HG03139 (cell line): ENCODE results near the gene GJB5.
"Not testable (repeated sequence)": the region's sequence is repeated elsewhere in the genome, so short reads cannot be mapped to it uniquely, and the experiment has no call there.

Experiments used
- ATAC-seq: cut with Tn5 transposase; IDR thresholded peaks from one replicate; pipeline ENCODE4 v1.9.1; 2021; ENCODE audit not compliant: unreplicated experiment

GJB5 gene

GRCh38 chr1:34754964-34755637, at the start of gene GJB5:
GJB5 (plus strand) TSS chr1:34755047; CDS start chr1:34757331, 2,284 bp downstream.
- ATAC-seq = no peak

DNA sequence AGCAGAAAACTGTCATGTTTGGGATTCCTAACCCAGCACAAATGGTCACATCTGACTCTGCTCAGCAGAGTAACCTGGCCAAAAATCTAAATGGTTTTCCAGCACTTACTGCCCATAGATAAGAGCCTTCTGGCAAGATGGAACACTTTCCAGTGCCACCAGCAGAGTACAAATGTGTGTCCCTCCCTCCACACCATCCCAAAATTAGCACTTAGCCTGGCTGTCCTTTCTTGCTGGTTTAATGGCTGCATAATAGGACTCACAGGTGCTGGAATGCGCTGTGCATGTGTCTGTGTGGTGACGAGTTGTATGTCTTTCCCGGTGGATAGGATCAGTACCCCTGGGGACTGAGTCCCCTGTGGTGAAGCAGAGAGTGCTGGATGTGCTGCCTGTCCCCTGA, 49.8 kb upstream of the GJB5 start:
- ATAC-seq = no peak

DNA sequence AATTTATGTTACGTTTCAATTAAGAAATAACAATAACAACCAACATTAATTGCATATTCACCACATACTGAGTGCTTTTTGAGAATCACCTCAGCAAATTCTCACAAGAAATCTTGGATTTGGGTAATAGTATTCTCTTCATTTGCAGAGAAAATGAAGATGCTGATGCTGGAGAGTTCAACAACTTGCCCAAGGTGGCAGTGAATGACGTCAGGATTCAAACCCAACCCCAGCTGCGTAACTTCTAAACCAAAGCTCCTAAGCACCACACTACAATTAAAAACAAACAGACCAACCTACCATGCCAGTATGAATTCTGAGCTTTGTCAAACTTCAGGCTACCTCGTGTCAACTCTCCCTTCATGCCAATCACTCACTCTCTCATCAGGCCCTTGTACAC, 46.7 kb upstream of the GJB5 start:
- ATAC-seq = no peak

GRCh38 chr1:34709547-34709946, 45.3 kb upstream of the GJB5 start:
- no peak for ATAC-seq

- no peak for ATAC-seq
These were observed 44.0 kb upstream of the GJB5 start for GRCh38 chr1:34710812-34711211.

GRCh38 chr1:34711485-34711884, 43.4 kb upstream of the GJB5 start:
- ATAC-seq = no peak

- no peak for ATAC-seq
These were observed 42.7 kb upstream of the GJB5 start for GRCh38 chr1:34712007-34712688.

DNA sequence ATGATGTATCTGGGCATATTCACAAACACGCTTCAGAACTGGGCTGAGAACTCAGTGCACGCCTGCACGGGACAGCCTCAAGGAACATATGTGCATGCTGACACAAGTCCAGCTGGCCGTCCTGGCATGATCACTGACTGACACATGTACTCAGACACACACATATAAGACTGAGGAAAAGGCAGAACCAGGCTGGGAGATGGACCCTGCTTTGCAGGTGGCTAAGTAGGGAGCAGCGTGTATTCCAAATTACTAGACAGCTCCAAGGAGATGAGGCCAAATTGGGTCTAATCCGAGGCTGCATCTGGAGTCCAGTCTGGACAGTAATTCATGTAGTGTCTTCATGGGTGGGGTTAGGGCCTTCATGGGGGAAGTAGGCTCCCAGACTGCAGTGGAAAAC, 41.4 kb upstream of the GJB5 start:
- no peak for ATAC-seq

GRCh38 chr1:34714386-34714785, 40.5 kb upstream of the GJB5 start:
- ATAC-seq = no peak

DNA sequence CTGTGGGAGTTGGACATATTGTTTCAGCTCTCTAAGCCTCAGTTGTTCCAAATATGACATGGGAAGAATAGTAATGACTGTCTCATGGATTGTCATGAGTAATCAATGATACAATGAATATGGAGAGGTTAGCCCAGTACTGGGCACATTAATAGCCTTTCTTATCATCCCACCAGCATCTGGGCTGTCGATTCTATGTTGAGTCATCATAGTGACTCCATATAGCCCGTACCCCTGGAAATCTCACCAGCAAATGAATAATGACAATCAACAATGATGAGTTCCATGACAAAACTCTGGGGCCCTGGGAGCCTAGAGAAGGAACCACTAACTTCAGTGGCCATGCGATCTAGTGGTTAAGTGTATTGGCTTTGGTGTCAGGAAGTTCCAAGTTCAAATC, 39.7 kb upstream of the GJB5 start:
- no peak for ATAC-seq

- ATAC-seq = no peak
These were observed 33.6 kb upstream of the GJB5 start for GRCh38 chr1:34721241-34721640.

- ATAC-seq = no peak
These were observed 33.0 kb upstream of the GJB5 start for GRCh38 chr1:34721646-34722355.

DNA sequence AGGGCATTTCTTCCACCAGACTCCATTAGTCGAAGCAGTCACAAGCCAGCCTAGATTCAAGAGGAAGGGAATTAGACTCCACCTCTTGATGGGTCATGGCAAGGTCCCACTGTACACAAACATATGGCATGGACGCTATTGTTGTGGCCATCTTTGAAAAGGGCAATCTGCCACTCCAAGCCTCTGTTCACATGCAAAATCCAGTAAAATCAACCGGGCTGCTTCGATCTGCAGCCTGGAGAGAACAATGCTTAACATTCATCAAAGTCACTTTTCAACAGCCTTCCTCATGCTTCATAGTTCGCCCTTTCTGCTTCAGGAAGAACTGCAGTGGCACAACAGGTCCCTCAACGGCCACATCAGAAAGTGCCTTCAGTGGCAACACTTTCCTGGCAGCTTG, 28.0 kb upstream of the GJB5 start:
- no peak for ATAC-seq

GRCh38 chr1:34730485-34730884, 24.4 kb upstream of the GJB5 start:
- ATAC-seq = no peak

DNA sequence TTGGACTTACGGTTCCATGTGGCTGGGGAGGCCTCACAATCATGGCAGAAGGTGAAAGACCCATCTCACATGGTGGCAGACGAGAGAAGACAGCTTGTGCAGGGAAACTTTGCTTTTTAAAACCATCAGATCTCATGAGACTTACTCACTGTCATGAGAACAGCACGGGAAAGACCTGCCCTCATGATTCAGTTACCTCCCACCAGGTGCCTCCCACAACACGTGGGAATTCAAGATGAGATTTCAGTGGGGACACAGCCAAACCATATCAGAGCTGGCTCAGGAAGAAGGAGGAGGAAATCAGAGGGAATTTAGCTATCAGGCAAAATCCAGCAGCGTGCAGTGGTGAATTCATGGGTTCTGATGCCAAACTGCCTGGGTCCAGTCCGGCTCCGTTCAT, 22.0 kb upstream of the GJB5 start:
- ATAC-seq = not testable (repeated sequence)

DNA sequence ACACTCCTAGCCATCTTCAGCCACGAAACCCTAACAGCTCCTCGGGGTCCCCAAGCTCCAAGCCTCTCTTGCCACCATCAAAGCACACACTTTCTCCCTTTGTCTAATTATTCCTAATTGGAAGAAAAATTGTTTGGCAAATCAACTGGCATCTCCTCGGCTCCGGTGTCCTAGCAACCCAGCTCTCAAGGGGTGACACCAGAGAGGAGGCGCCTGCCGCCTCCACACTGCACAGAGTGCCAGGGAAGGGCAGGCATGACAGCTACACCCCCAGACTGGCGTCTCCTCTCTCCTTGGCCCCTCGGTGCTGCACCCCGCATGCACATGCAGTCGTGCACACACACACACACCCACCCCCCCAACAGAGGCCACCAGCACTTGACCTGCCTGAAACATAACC, 18.2 kb upstream of the GJB5 start:
- no peak for ATAC-seq

- ATAC-seq = not testable (repeated sequence)
These were observed 17.6 kb upstream of the GJB5 start for GRCh38 chr1:34737236-34737635.

GRCh38 chr1:34739613-34740012, 15.2 kb upstream of the GJB5 start:
- ATAC-seq = no peak

GRCh38 chr1:34740161-34740868, 14.5 kb upstream of the GJB5 start:
- no peak for ATAC-seq

GRCh38 chr1:34742667-34743270, 12.1 kb upstream of the GJB5 start:
- peak; percentile 88 for ATAC-seq

- ATAC-seq = no peak
These were observed 11.1 kb upstream of the GJB5 start for GRCh38 chr1:34743775-34744174.
